ENCODE measurements around the gene BCKDHB.
"Not testable (repeated sequence)": the region's sequence is repeated elsewhere in the genome, so short reads cannot be mapped to it uniquely, and the experiment has no call there.

BCKDHB gene

GRCh38 chr6:80268865-80269730 lies 162.6 kb downstream of the BCKDHB start:
- no peak for DNase-seq

DNA sequence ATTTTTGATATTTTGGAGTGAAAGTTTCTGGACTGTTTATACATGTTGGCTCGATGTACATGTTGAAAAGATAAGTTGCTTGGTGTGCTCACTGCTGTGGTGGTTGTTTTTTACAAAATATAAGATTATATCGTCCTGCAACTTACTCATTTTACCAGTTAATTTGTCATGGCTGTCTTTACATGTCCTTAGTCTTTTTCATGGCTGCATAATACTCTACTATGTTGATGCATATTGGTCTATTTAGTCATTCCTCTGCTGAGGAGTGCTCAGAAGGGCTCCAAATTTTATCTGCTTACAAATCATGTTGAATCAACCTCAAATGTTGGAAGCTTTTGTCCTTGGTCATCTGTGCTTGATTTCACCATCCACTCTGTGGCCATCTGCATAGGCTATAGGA lies 164.6 kb downstream of the BCKDHB start:
- DNase-seq: no peak

- DNase-seq: no peak
Observed at GRCh38 chr6:80272988-80273387, 166.5 kb downstream of the BCKDHB start.

- no peak for DNase-seq
Observed at GRCh38 chr6:80276861-80277260, 170.4 kb downstream of the BCKDHB start.

- DNase-seq: no peak
Observed at GRCh38 chr6:80277501-80277900, 171.0 kb downstream of the BCKDHB start.

DNA sequence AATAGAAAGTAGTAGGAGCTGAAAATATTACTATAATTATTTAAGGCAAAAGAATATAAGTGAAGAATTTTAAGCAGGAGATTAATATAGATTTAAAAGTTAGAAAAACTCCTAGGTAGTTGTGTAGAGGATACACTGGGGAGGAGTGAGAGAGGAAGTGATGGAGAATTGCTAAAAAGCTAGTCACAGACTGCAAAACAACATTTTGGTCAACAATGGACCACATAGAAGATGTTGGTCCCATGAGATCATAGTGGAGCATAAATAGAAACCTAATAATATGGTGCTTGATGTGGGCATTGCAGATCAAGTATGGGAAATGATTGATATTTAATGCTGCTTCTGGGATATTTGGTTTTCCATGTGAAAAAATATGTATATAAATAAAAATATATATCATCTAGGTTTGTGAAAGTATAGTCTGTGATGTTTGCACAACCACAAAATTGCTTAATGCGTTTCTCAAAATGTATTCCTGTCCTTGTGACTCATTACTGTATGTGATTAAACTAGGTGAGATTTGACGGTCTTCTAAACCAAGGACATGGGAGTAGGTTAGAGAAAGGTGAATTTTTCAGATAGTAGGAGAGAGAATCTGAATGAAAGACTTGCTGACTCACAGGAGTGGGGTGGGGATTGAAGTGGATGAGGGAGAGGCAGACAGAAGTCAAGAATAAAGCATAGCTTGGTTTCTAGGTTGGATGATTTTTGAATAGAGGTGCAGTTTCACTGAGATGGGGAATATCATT lies 174.0 kb downstream of the BCKDHB start:
- no peak for DNase-seq

GRCh38 chr6:80282913-80283554 lies 176.6 kb downstream of the BCKDHB start:
- no peak for DNase-seq

DNA sequence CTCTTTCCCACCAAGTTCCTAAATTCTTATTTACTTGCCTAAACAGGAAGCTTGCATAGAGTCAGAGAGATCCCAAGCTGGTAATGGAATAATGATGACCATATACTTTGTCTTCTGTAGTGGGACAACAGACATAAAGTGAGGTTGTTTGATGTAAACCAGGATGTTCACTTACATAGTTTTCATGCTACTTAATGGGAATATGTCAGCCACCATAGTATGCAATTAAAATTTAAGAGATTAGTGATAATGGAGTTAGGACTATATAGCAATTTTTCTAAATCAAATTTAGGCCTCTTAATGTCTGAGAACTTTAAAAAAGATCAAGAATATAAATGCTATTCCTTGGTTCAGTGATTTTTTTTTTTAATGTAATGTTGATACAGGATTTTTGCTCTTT lies 180.6 kb downstream of the BCKDHB start:
- DNase-seq: no peak

DNA sequence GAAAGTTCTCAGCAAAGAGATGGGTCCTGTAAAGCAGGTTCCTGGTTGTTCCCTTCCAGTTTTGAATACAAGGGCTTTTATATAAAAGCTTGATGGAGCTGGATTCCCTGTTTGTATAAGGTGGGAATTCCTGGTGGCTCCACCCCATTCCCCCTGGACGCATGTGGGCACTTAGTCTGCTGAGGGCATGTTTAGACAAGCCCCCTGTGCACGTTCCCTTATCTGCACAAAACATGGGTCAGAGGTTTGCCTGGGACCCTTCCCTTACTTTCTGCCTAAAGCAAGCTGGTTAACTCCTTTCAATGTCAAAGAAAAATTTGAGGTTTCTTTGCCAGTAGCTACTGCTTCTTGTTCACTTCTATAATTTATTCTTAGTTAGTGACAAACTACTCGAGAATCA lies 181.1 kb downstream of the BCKDHB start:
- DNase-seq: no peak

DNA sequence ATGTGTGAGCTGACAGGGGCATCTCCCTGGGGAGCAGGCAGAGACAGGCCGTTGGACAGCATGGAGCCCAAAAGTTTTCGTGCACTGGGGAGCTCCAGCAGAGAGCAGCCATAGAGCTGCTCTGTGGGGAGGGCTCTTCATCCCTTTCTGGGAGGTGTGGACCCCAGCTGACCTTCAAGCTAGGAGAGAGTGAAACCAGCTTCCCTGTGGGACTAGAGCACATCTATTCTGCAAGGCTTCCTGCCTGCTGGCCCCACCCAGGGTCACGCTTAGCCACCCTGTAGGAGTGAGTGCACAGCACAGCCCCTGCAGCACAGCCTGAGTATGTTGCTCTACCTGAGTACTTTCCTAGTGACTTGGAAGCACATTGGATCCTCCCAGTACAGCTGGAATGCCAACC lies 183.3 kb downstream of the BCKDHB start:
- DNase-seq: no peak

GRCh38 chr6:80294531-80294930 lies 188.1 kb downstream of the BCKDHB start:
- not testable (repeated sequence) for DNase-seq

DNA sequence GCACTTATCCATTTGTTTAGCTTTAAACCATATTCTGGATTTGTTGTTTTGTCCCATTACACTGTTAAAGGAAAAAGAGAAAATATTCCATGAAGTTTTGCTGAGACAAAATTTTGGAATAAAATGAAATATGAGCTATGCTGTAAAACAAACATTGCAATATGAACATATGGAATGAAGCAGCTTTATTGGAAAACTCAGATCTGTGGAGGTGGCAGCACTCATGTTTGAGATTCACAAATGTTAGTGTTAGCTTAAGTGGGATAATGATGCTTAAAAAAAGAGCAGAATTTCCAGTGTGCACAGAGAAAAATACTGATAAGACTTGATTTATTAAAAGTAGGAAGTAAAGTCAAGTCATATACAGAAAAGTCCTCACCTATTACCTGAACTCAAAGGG lies 196.2 kb downstream of the BCKDHB start:
- DNase-seq: no peak

GRCh38 chr6:80304014-80304413 lies 197.5 kb downstream of the BCKDHB start:
- no peak for DNase-seq

DNA sequence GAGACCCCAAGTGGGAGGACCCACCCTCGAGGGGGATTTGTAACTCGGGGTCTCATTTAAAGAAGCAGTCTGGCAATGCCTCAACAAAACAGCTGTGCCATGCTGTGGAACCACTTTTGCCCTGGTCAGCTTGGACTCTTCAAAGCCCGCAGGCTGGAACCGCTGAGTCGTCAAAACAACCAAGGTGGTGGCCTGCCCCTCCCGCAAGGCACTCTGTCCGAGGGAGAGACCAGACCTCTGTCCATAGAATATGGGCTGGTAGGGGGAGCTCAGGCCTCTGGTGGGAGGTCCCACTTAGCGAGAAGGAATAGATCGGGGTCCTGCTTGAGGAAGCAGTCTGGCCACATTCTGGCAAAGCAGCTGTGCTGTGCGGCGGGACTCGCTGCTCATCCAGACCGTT lies 208.1 kb downstream of the BCKDHB start:
- DNase-seq: no peak

- DNase-seq: no peak
Observed at GRCh38 chr6:80316686-80317231, 210.3 kb downstream of the BCKDHB start.

GRCh38 chr6:80319196-80319595 lies 212.7 kb downstream of the BCKDHB start:
- no peak for DNase-seq

GRCh38 chr6:80321011-80321410 lies 214.5 kb downstream of the BCKDHB start:
- DNase-seq: no peak

DNA sequence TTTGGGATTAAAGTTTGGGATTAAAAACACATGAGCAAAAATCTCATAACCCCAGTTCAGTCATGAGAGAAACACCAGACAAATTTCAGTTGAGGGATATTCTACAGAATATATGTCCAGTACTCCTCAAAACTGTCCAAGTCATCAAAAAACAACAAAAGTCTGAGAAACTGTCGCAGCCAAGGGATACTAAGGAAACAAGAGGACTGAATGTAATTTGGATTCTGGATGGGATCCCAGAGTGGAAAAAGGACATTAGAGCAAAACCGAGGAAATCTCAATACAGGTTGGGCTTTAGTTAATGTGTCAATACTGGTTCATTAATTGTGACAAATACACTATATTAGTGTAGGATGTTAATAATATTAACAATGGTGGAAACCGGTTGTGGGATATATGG lies 219.3 kb downstream of the BCKDHB start:
- no peak for DNase-seq

GRCh38 chr6:80328652-80329051 lies 222.2 kb downstream of the BCKDHB start:
- no peak for DNase-seq

DNA sequence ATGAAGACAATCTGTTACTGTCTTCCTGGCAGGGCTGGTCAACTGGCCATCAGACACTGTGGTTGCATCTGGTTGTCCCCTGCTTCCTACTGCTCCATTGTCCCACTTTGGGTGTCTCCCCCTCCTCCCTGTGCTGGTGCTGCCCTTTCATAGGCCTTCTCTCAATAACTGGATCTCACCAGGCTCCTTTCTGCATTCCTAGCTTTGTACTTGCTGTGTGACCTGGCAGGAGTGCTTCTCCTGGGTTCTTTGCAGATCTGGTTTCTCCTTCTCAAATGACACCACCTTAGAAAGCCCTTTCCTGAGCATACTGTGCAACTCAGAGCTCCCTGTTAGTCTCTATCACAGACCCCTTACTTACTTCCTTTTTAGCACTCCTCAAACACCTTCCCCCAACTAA lies 223.0 kb downstream of the BCKDHB start:
- DNase-seq: no peak

DNA sequence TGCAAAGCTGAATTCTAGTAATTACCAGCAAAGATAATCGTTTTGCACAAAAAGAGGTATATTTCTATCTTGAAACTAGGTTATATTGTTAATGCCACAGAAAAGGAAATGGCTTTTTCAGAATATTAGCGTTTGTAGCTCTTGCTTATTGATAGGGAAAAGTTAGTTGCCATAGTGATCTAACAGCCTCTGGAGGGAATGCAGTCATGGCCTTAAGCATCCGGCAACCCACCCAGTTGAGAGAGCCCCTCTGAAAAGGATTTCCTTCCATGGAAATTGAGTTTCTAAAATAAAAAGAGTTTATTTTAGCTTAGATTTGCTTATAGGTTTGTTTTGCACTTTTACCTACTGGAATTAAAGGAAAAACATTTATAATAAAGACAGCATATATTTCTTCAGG lies 224.5 kb downstream of the BCKDHB start:
- DNase-seq: no peak

DNA sequence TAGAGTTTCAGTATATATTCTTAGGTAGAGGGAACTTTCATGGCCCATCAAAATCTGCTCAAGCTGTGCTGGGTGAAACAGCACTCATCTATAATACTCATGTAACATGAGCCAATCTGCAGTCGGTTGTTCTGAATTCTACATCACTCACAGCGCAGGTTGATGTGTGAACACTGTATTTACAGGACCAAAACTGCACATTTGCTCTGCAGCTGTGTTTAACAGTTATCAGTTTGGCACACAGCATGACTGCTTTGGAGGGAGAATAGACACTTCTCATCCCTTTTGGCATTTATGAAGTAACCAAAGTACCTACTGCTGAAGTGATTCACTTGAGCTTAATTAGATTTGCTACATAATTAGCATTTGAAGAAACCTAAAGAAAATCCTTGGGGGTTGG lies 225.1 kb downstream of the BCKDHB start:
- no peak for DNase-seq

- no peak for DNase-seq
Observed at GRCh38 chr6:80331974-80332373, 225.5 kb downstream of the BCKDHB start.

GRCh38 chr6:80333342-80333741 lies 226.9 kb downstream of the BCKDHB start:
- DNase-seq: no peak

Data from right hindlimb (tissue), 1 donor.